WTC11 (cell line): Measurements from ENCODE around the gene CAPN7. TPM values are rescaled to one million over a fixed set of nuclear protein-coding genes. Genes with fewer than 3 reads are reported as not detected.

ENCODE experiments used
- CTCF ChIP-seq: fragments of 200-600 bp; IDR thresholded peaks from 2 replicates; pipeline ENCODE4 v1.8.0; 2022; ENCODE audit warnings: antibody characterized with exemption
- E2F1 ChIP-seq: sonication (generic); formaldehyde crosslinking; IDR thresholded peaks from 2 replicates; pipeline ENCODE4 v1.8.0; 2022; ENCODE audit warnings: mild to moderate bottlenecking, missing genetic modification reagents
- EMX1 ChIP-seq: fragments of 250-450 bp; sonication (Bioruptor Pico); IDR thresholded peaks from 2 replicates; pipeline ENCODE4 v1.8.0; 2021; ENCODE audit warnings: mild to moderate bottlenecking
- JAZF1 ChIP-seq: fragments of 250-450 bp; sonication (Bioruptor Pico); IDR thresholded peaks from 2 replicates; pipeline ENCODE4 v1.9.0; 2021; ENCODE audit warnings: moderate library complexity, mild to moderate bottlenecking, inconsistent platforms
- RELA ChIP-seq: sonication (generic); formaldehyde crosslinking; IDR thresholded peaks from 2 replicates; pipeline ENCODE4 v1.8.1; 2022; ENCODE audit warnings: missing genetic modification reagents, mild to moderate bottlenecking, borderline replicate concordance
- ZNF121 ChIP-seq: sonication (generic); formaldehyde crosslinking; IDR thresholded peaks from 2 replicates; pipeline ENCODE4 v1.8.0; 2023; ENCODE audit warnings: missing genetic modification reagents
- ZNF396 ChIP-seq: fragments of 250-450 bp; sonication (Bioruptor Pico); IDR thresholded peaks from 2 replicates; pipeline ENCODE4 v1.8.0; 2021; ENCODE audit warnings: mild to moderate bottlenecking, moderate library complexity, borderline replicate concordance
- total RNA-seq: library from RNA; stranded (reverse); gene quantifications from 3 replicates; pipeline ENCODE4 v1.2.3, GENCODE V29; 2021
- TF ChIP-seq, protein P1 (sequence below): sonication (generic); formaldehyde crosslinking; IDR thresholded peaks from 2 replicates; pipeline ENCODE4 v1.8.0; 2023; ENCODE audit warnings: missing genetic modification reagents
- TF ChIP-seq, protein P2 (sequence below): fragments of 250-450 bp; sonication (Bioruptor Pico); IDR thresholded peaks from 2 replicates; pipeline ENCODE4 v1.9.0; 2021; ENCODE audit warnings: mild to moderate bottlenecking, borderline replicate concordance
- TF ChIP-seq, protein P3 (sequence below): sonication (generic); formaldehyde crosslinking; IDR thresholded peaks from 2 replicates; pipeline ENCODE4 v1.8.0; 2022; ENCODE audit warnings: mild to moderate bottlenecking, missing genetic modification reagents
- TF ChIP-seq, protein P4 (sequence below): sonication (generic); formaldehyde crosslinking; IDR thresholded peaks from 2 replicates; pipeline ENCODE4 v1.8.1; 2022; ENCODE audit warnings: mild to moderate bottlenecking, missing genetic modification reagents, moderate library complexity, borderline replicate concordance
- TF ChIP-seq, protein P5 (sequence below): sonication (generic); formaldehyde crosslinking; IDR thresholded peaks from 2 replicates; pipeline ENCODE4 v1.8.1; 2022; ENCODE audit warnings: low read depth, missing genetic modification reagents, borderline replicate concordance

CAPN7 gene
- total RNA-seq, 1 experiment from 2014 or later: 16.8 TPM

GRCh38 chr3:15221574-15222217 lies 15.7 kb downstream of the CAPN7 start (continued):
- TF ChIP-seq CTCF (no peak), E2F1 (CRISPR knock-in tag) (no peak), RELA (no peak), EMX1 (no peak), JAZF1 (CRISPR knock-in tag) (no peak), ZNF121 (no peak), ZNF396 (CRISPR knock-in tag) (no peak)
- TF ChIP-seq, protein P1, sequence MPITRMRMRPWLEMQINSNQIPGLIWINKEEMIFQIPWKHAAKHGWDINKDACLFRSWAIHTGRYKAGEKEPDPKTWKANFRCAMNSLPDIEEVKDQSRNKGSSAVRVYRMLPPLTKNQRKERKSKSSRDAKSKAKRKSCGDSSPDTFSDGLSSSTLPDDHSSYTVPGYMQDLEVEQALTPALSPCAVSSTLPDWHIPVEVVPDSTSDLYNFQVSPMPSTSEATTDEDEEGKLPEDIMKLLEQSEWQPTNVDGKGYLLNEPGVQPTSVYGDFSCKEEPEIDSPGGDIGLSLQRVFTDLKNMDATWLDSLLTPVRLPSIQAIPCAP (CRISPR knock-in tag): no peak
- TF ChIP-seq, protein P2, sequence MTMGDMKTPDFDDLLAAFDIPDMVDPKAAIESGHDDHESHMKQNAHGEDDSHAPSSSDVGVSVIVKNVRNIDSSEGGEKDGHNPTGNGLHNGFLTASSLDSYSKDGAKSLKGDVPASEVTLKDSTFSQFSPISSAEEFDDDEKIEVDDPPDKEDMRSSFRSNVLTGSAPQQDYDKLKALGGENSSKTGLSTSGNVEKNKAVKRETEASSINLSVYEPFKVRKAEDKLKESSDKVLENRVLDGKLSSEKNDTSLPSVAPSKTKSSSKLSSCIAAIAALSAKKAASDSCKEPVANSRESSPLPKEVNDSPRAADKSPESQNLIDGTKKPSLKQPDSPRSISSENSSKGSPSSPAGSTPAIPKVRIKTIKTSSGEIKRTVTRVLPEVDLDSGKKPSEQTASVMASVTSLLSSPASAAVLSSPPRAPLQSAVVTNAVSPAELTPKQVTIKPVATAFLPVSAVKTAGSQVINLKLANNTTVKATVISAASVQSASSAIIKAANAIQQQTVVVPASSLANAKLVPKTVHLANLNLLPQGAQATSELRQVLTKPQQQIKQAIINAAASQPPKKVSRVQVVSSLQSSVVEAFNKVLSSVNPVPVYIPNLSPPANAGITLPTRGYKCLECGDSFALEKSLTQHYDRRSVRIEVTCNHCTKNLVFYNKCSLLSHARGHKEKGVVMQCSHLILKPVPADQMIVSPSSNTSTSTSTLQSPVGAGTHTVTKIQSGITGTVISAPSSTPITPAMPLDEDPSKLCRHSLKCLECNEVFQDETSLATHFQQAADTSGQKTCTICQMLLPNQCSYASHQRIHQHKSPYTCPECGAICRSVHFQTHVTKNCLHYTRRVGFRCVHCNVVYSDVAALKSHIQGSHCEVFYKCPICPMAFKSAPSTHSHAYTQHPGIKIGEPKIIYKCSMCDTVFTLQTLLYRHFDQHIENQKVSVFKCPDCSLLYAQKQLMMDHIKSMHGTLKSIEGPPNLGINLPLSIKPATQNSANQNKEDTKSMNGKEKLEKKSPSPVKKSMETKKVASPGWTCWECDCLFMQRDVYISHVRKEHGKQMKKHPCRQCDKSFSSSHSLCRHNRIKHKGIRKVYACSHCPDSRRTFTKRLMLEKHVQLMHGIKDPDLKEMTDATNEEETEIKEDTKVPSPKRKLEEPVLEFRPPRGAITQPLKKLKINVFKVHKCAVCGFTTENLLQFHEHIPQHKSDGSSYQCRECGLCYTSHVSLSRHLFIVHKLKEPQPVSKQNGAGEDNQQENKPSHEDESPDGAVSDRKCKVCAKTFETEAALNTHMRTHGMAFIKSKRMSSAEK (CRISPR knock-in tag): no peak
- TF ChIP-seq, protein P3, sequence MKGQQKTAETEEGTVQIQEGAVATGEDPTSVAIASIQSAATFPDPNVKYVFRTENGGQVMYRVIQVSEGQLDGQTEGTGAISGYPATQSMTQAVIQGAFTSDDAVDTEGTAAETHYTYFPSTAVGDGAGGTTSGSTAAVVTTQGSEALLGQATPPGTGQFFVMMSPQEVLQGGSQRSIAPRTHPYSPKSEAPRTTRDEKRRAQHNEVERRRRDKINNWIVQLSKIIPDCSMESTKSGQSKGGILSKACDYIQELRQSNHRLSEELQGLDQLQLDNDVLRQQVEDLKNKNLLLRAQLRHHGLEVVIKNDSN (CRISPR knock-in tag): no peak
- TF ChIP-seq, protein P4, sequence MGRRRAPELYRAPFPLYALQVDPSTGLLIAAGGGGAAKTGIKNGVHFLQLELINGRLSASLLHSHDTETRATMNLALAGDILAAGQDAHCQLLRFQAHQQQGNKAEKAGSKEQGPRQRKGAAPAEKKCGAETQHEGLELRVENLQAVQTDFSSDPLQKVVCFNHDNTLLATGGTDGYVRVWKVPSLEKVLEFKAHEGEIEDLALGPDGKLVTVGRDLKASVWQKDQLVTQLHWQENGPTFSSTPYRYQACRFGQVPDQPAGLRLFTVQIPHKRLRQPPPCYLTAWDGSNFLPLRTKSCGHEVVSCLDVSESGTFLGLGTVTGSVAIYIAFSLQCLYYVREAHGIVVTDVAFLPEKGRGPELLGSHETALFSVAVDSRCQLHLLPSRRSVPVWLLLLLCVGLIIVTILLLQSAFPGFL (CRISPR knock-in tag): no peak
- TF ChIP-seq, protein P5, sequence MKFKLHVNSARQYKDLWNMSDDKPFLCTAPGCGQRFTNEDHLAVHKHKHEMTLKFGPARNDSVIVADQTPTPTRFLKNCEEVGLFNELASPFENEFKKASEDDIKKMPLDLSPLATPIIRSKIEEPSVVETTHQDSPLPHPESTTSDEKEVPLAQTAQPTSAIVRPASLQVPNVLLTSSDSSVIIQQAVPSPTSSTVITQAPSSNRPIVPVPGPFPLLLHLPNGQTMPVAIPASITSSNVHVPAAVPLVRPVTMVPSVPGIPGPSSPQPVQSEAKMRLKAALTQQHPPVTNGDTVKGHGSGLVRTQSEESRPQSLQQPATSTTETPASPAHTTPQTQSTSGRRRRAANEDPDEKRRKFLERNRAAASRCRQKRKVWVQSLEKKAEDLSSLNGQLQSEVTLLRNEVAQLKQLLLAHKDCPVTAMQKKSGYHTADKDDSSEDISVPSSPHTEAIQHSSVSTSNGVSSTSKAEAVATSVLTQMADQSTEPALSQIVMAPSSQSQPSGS (CRISPR knock-in tag): no peak
